Measurements from ENCODE around the gene EDRF1.

Gene EDRF1

DNA sequence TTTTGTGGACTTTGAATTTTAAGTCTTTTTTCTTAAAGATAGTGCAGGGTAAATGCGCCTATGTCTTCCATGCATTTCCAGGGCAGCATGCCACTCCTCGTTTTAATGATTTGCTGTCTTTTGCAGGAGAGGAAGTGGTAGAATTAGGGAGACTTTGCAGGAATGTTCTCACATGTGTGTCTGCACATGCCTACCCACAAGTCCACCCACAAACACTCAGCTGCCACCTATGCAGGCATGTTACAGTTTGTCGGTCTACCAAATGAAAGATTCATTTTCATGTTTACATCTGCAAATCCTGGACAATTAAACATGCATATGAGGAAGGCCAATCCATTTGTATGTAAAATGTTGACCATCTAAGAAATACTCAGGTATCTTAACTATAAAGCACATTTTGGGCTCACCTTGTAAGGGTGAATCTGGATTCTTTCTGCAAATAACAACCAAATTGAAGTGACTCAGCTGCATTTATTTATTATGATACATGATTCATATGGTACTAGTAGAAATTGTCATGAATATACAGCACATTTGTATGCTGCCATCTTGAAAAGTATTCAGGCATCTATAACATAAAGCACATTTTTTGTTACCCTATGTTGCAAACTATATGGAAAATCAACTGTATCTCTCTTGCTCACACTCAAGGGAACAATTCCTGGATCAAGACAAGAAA is 31.9 kb upstream of the EDRF1 start:
- DNase-seq (ENCODE audit: low read depth, low spot score), result no peak
- no peak overlapping the region for H3K4me3 ChIP-seq (ENCODE audit: low read depth, low read length)
- TF ChIP-seq, protein P1, sequence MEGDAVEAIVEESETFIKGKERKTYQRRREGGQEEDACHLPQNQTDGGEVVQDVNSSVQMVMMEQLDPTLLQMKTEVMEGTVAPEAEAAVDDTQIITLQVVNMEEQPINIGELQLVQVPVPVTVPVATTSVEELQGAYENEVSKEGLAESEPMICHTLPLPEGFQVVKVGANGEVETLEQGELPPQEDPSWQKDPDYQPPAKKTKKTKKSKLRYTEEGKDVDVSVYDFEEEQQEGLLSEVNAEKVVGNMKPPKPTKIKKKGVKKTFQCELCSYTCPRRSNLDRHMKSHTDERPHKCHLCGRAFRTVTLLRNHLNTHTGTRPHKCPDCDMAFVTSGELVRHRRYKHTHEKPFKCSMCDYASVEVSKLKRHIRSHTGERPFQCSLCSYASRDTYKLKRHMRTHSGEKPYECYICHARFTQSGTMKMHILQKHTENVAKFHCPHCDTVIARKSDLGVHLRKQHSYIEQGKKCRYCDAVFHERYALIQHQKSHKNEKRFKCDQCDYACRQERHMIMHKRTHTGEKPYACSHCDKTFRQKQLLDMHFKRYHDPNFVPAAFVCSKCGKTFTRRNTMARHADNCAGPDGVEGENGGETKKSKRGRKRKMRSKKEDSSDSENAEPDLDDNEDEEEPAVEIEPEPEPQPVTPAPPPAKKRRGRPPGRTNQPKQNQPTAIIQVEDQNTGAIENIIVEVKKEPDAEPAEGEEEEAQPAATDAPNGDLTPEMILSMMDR (IDR thresholded peaks at IDR 0.05; ENCODE audit: low read depth, low read length), result no peak
- in situ Hi-C loops (cut with HindIII; ENCODE audit: low sequenced_read_pairs), result no loop called here

DNA sequence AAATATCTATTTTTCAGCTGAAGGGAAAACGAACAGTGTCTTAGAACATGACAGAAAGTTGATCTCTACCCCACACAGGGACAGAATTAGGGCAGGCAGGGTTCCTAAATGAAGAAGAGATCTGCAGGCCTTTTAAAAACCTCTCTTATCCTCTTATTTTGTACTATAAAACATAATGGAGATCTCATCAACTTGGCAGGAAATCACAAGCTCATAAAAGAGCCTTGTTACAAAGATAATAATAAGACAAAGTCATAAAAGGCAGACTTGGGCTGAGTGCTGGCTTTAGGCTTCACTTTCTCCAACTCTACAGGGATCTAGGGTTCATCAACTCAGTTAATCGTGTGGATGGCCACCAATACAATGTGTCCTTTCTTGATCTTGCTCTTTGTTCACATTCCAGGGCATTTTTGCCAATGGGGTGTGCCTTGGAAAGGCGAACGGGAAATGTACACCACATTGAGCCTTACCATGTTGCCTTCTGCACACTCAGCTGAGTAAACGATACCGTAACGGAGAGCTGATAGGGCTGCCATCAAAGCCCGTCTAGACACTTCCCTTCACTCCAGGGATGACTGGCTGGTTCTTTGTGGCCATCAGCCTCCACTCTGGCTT is 29.4 kb upstream of the EDRF1 start:
- TF ChIP-seq, protein P1 (IDR thresholded peaks at IDR 0.05; ENCODE audit: low read depth, low read length), result no peak
- DNase-seq (ENCODE audit: low read depth, low spot score), result no peak
- H3K4me3 ChIP-seq (ENCODE audit: low read depth, low read length), result no peak overlapping the region
- in situ Hi-C loops (cut with HindIII; ENCODE audit: low sequenced_read_pairs), result no loop called here

DNA sequence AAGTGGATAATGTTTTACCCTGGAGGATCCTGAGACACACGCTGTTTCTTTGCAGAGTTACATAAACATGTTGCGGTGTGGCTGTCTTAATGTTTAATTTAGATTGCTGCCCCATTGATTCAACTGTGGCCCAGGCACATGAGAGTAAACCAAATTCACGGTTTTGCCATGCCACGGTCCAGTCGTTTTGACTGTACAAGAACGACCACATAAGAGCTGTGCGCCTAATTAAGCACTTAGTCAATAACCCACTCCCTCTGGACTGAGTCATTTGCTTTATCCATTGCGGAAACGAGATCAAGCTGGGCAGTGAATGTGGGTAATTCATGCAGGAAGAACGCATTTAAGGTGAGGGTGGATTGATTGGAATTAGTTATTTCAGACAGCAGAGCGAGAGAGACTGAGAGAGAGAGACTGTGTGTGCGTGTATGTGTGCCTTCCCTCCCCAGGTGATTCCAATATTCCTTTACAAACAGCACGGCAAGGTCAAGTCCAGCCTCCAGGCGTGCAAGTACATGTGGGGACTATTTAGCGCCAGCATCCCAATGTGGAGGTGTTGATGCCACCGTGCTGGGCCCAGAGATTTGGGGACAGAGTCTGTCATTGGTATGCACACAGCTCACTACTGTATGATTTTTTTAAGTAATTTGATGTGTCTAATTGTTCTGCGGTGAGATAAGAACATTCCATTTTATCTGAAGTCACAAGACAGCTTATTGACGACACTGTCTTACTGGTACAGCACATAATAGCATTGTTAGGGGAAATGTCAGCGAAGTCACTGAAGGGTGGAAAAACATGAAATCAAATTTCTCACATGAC is 28.1 kb upstream of the EDRF1 start:
- in situ Hi-C loops (cut with HindIII; ENCODE audit: low sequenced_read_pairs), result no loop called here
- no peak overlapping the region for H3K4me3 ChIP-seq (ENCODE audit: low read depth, low read length)
- TF ChIP-seq, protein P1 (IDR thresholded peaks at IDR 0.05; ENCODE audit: low read depth, low read length), result no peak
- DNase-seq (ENCODE audit: low read depth, low spot score), result peak; percentile 38

DNA sequence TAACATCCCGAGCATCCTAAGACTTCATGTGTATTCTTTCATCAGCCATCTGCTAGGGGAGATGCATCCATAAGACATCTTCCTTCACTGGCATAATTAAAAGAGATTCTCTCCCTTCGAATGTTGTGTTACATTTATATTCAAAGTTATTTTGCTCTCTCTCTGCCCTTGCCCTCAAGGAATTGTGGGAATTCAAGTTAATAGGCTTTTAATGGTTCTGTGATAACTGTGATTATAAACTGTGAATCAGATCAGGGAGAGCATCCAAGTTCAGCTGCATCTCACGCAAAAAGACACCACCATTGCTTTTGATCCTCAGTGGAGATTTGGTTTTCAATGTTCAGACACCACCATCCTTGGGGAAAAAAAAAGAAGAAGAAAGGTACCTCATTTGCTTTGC is 27.3 kb upstream of the EDRF1 start:
- TF ChIP-seq, protein P1 (IDR thresholded peaks at IDR 0.05; ENCODE audit: low read depth, low read length), result no peak
- H3K4me3 ChIP-seq (ENCODE audit: low read depth, low read length), result no peak overlapping the region
- no peak for DNase-seq (ENCODE audit: low read depth, low spot score)
- in situ Hi-C loops (cut with HindIII; ENCODE audit: low sequenced_read_pairs), result no loop called here

DNA sequence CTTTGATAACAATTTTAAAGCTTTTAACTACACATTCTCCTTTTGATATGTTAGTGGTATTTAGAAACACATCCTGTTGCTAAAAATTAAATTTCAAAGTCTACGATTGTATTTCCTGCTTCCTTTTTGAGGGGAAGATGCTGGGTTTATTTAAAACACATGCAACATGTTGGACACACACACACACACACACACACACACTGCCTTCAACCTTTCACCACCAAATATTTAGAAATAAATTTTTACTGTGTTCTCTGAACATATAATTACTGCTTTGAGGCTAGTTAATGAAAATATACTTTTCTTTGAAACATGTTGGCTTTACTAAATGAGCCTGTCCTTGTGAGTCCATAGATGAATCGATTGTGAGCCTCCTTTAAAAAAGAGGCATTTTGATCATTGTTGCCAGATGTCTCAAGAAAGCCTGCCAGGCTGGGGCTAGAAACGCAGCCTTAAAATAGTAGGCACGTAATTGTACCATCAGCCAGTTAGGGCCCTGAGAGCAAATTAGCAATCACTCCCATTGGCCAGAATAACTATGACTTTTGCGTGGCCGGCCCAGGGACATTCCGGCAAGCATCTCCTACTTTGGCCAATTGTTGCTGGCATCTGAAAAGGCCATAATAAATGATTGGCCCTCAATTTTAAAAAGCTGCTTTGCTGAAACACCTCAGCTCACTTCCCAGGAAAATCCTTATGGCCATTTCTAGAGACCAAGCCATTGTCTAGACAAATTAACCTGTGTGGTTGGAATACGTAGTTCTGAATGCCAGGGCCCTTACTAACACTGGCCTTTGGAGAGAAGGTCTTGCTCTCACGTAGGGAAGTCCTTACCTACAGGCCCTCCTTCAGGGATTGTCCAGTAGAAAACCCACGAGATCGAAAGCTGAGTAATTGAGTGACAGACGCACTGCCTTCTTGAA is 26.6 kb upstream of the EDRF1 start:
- no peak for DNase-seq (ENCODE audit: low read depth, low spot score)
- in situ Hi-C loops (cut with HindIII; ENCODE audit: low sequenced_read_pairs), result no loop called here
- no peak overlapping the region for H3K4me3 ChIP-seq (ENCODE audit: low read depth, low read length)
- TF ChIP-seq, protein P1 (IDR thresholded peaks at IDR 0.05; ENCODE audit: low read depth, low read length), result no peak

DNA sequence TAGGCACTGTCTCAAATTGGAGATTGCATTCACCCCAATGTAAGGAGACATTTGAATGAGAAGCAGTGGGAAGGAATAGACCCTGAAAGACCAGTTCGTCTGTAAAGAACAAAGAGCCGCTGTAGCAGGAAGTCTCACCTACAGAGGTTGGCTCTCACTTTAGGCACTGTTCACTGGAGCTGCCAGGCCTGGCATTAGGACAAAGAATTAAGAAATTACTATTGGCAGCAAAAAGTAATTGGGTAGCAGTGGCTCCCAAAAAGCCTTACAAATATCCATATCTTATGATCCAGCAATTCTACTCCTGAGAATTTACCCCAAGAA is 26.0 kb upstream of the EDRF1 start:
- DNase-seq (ENCODE audit: low read depth, low spot score), result no peak
- in situ Hi-C loops (cut with HindIII; ENCODE audit: low sequenced_read_pairs), result no loop called here
- H3K4me3 ChIP-seq (ENCODE audit: low read depth, low read length), result no peak overlapping the region
- TF ChIP-seq, protein P1 (IDR thresholded peaks at IDR 0.05; ENCODE audit: low read depth, low read length), result no peak

Data from astrocyte of the spinal cord (primary cell).